GM23338 (cell line): Measurements from ENCODE around the gene EID2B. TPM values are rescaled to one million over a fixed set of nuclear protein-coding genes. Genes with fewer than 3 reads are reported as not detected.

Source experiments
- ATAC-seq: fragments of 200-7000 bp; cut with Tn5 transposase; 3 replicates; pipeline ENCODE4 v1.9.1; 2020
- DNase-seq: peaks from one replicate; pipeline ENCODE4 v3.0.0-alpha.2; 2015; ENCODE audit warnings: low spot score
- H2AFZ ChIP-seq: fragments of 200-600 bp; sonication (generic); 2 replicates; pipeline ENCODE4 v1.8.0; 2016; ENCODE audit warnings: antibody characterized with exemption, mild to moderate bottlenecking, moderate library complexity
- H3F3A ChIP-seq: fragments of 200-600 bp; sonication (generic); replicated peaks from 2 replicates; pipeline ENCODE4 v1.8.0; 2017; ENCODE audit warnings: antibody characterized with exemption, mixed run types, low read depth
- H3K27ac ChIP-seq: fragments of 200-600 bp; sonication (generic); 2 replicates; pipeline ENCODE4 v1.6.1; 2016; ENCODE audit warnings: low read depth
- H3K27me3 ChIP-seq: fragments of 200-600 bp; sonication (generic); 2 replicates; pipeline ENCODE4 v1.8.0; 2016; ENCODE audit warnings: mild to moderate bottlenecking, mixed run types, moderate library complexity; ENCODE audit not compliant: insufficient read depth
- H3K36me3 ChIP-seq: fragments of 200-600 bp; sonication (generic); 2 replicates; pipeline ENCODE4 v1.8.0; 2016; ENCODE audit warnings: mild to moderate bottlenecking; ENCODE audit not compliant: insufficient read depth
- H3K4me1 ChIP-seq: fragments of 200-600 bp; sonication (generic); 2 replicates; pipeline ENCODE4 v1.8.0; 2016; ENCODE audit warnings: mild to moderate bottlenecking, moderate library complexity; ENCODE audit not compliant: insufficient read depth
- H3K4me2 ChIP-seq: fragments of 200-600 bp; sonication (generic); 2 replicates; pipeline ENCODE4 v1.7.1; 2017; ENCODE audit warnings: mixed run types
- H3K4me3 ChIP-seq: fragments of 200-600 bp; sonication (generic); 2 replicates; pipeline ENCODE4 v1.6.1; 2016; ENCODE audit warnings: mixed run types
- H3K79me2 ChIP-seq: fragments of 200-600 bp; sonication (generic); replicated peaks from 2 replicates; pipeline ENCODE4 v1.8.0; 2017; ENCODE audit warnings: mild to moderate bottlenecking; ENCODE audit not compliant: insufficient read depth
- H3K9me2 ChIP-seq: fragments of 200-600 bp; sonication (generic); 2 replicates; pipeline ENCODE4 v1.8.0; 2017; ENCODE audit not compliant: insufficient read depth
- H4K20me1 ChIP-seq: fragments of 200-600 bp; sonication (generic); replicated peaks from 2 replicates; pipeline ENCODE4 v1.8.0; 2017; ENCODE audit warnings: mild to moderate bottlenecking; ENCODE audit not compliant: insufficient read depth
- H3K27ac Mint-ChIP-seq: 2 replicates; pipeline ENCODE4 v1.8.0; 2020; ENCODE audit warnings: inconsistent platforms, mild to moderate bottlenecking, moderate library complexity, mixed read lengths
- H3K27me3 Mint-ChIP-seq: 3 replicates; pipeline ENCODE4 v1.8.0; 2022; ENCODE audit warnings: low read depth, mild to moderate bottlenecking, moderate library complexity, mixed read lengths, inconsistent platforms; ENCODE audit not compliant: insufficient read depth, poor library complexity
- H3K36me3 Mint-ChIP-seq: 3 replicates; pipeline ENCODE4 v1.8.0; 2021; ENCODE audit warnings: low read depth, mild to moderate bottlenecking, inconsistent platforms, moderate library complexity, mixed read lengths
- H3K4me1 Mint-ChIP-seq: 3 replicates; pipeline ENCODE4 v1.8.0; 2020; ENCODE audit warnings: mild to moderate bottlenecking, inconsistent platforms, mixed read lengths
- H3K4me3 Mint-ChIP-seq: 3 replicates; pipeline ENCODE4 v1.8.0; 2021; ENCODE audit warnings: moderate library complexity, mild to moderate bottlenecking, inconsistent platforms, mixed read lengths
- H3K9me3 Mint-ChIP-seq: 3 replicates; pipeline ENCODE4 v1.8.0; 2020; ENCODE audit warnings: moderate library complexity, mild to moderate bottlenecking, inconsistent platforms, mixed read lengths
- NANOG ChIP-seq: IDR thresholded peaks from 2 replicates; pipeline ENCODE4 v1.6.1; 2016; ENCODE audit warnings: antibody characterized with exemption, borderline replicate concordance
- ZNF114 ChIP-seq: fragments of 250-450 bp; sonication (Bioruptor Pico); IDR thresholded peaks from 2 replicates; pipeline ENCODE4 v1.5.0; 2020; ENCODE audit warnings: mild to moderate bottlenecking, moderate library complexity
- polyA plus RNA-seq: library from polyadenylated mRNA; unstranded; fragments of >200 nt; fragmentation: Nextera tagmentation; extraction: Ambion mirVana; gene quantifications from 2 replicates; pipeline ENCODE4 v1.2.1, GENCODE V29; 2016
- total RNA-seq: library from RNA; depleted of rRNA; stranded (reverse); fragments of >200 nt; shearing (Covaris generic); gene quantifications from 2 replicates; pipeline ENCODE4 v1.2.3, GENCODE V29; 2014
- TF ChIP-seq, protein P1 (sequence below): IDR thresholded peaks from one replicate; pipeline ENCODE4 v1.6.1; 2018; ENCODE audit warnings: antibody characterized with exemption; ENCODE audit not compliant: unreplicated experiment
- TF ChIP-seq, protein P2 (sequence below), 2 experiments: fragments of 200-600 bp in 1 of 2; sonication (generic) in 1 of 2; conservative IDR thresholded peaks; 2 replicates each; pipeline versions ENCODE4 v1.5.1 to v1.6.1; 2016 to 2017; ENCODE audit warnings: antibody characterized with exemption in 2 of 2, low read depth in 2 of 2, mild to moderate bottlenecking in 2 of 2, moderate library complexity in 1 of 2
- TF ChIP-seq, protein P3 (sequence below): IDR thresholded peaks from 2 replicates; pipeline ENCODE4 v1.6.1; 2016; ENCODE audit warnings: antibody characterized with exemption

Gene EID2B
- total and polyA plus RNA-seq, 2 experiments from 2014 or later: 2.5 to 4.6 TPM

DNA sequence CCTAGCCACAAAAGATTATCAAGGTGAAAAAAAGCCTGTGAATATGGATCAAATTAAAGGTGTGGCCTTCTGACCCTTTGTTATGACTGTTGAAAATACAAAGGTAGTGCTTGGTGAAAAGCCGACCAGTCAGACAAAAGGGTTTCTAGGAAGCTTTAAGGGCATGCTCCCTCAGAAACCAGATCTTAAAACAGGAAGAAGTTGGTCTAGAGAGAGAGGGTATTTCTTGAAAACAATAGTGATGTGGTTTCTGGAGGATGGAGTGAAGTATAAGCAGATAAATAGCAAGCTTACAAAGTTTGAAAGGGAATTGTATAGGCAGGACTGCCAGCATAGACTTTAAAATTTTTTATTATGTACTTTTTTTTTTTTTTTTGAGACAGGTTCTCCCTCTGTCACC lies 12.3 kb upstream of the EID2B start (continued):
- TF ChIP-seq, protein P1, sequence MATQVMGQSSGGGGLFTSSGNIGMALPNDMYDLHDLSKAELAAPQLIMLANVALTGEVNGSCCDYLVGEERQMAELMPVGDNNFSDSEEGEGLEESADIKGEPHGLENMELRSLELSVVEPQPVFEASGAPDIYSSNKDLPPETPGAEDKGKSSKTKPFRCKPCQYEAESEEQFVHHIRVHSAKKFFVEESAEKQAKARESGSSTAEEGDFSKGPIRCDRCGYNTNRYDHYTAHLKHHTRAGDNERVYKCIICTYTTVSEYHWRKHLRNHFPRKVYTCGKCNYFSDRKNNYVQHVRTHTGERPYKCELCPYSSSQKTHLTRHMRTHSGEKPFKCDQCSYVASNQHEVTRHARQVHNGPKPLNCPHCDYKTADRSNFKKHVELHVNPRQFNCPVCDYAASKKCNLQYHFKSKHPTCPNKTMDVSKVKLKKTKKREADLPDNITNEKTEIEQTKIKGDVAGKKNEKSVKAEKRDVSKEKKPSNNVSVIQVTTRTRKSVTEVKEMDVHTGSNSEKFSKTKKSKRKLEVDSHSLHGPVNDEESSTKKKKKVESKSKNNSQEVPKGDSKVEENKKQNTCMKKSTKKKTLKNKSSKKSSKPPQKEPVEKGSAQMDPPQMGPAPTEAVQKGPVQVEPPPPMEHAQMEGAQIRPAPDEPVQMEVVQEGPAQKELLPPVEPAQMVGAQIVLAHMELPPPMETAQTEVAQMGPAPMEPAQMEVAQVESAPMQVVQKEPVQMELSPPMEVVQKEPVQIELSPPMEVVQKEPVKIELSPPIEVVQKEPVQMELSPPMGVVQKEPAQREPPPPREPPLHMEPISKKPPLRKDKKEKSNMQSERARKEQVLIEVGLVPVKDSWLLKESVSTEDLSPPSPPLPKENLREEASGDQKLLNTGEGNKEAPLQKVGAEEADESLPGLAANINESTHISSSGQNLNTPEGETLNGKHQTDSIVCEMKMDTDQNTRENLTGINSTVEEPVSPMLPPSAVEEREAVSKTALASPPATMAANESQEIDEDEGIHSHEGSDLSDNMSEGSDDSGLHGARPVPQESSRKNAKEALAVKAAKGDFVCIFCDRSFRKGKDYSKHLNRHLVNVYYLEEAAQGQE: no peak
- TF ChIP-seq, protein P2, sequence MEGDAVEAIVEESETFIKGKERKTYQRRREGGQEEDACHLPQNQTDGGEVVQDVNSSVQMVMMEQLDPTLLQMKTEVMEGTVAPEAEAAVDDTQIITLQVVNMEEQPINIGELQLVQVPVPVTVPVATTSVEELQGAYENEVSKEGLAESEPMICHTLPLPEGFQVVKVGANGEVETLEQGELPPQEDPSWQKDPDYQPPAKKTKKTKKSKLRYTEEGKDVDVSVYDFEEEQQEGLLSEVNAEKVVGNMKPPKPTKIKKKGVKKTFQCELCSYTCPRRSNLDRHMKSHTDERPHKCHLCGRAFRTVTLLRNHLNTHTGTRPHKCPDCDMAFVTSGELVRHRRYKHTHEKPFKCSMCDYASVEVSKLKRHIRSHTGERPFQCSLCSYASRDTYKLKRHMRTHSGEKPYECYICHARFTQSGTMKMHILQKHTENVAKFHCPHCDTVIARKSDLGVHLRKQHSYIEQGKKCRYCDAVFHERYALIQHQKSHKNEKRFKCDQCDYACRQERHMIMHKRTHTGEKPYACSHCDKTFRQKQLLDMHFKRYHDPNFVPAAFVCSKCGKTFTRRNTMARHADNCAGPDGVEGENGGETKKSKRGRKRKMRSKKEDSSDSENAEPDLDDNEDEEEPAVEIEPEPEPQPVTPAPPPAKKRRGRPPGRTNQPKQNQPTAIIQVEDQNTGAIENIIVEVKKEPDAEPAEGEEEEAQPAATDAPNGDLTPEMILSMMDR (conservative IDR thresholded peaks at IDR 0.05; ENCODE audit: low read depth in 2 of 2): no peak
- TF ChIP-seq NANOG: no peak
- TF ChIP-seq, protein P3, sequence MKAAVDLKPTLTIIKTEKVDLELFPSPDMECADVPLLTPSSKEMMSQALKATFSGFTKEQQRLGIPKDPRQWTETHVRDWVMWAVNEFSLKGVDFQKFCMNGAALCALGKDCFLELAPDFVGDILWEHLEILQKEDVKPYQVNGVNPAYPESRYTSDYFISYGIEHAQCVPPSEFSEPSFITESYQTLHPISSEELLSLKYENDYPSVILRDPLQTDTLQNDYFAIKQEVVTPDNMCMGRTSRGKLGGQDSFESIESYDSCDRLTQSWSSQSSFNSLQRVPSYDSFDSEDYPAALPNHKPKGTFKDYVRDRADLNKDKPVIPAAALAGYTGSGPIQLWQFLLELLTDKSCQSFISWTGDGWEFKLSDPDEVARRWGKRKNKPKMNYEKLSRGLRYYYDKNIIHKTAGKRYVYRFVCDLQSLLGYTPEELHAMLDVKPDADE: no peak

DNA sequence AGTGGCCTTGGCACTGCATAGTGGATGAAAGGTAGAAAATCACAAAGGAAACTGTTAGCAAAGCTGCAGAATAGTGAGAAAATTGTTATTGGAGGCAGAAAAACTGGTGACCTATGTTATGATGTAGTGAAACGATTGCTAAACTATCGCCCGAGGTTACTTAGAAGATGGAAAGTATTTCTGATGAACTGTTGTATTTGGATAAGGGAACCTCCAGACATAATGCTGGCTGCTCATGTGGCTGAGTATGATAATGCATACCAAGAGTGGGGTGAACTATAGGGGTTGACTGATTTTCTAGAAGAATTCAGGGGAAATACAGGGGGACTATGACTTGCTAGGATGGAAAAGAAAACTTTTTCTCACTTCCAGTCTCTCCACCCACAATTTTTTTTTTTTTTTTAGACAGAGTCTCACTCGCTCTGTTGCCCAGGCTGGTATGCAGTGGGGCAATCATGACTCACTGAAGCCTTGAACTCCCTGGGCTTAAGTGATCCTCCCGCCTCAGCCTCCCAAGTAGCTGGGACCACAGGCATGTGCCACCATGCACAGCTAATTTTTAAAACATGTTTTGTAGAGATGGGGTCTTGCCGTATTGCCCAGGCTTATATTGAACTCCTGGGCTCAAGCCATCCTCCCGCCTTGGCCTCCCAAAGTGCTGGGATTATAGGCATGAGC lies 11.7 kb upstream of the EID2B start:
- Histone ChIP-seq H2AFZ (peak overlapping the region; percentile 28; the same call in 1 of the 2 replicates), H3K27me3 (no peaks in the 10 kb centered on the region), H3K4me2 (no peak overlapping the region), H4K20me1 (no peaks in the 10 kb centered on the region), H3F3A (no peaks in the 10 kb centered on the region), H3K79me2 (no peaks in the 10 kb centered on the region), H3K36me3 (no peaks in the 10 kb centered on the region), H3K4me1 (peaks cover 4% of the 10 kb centered on the region), H3K9me2 (no peaks in the 10 kb centered on the region), H3K4me3 (no peak overlapping the region), H3K27ac (no peak overlapping the region)
- ATAC-seq (no peak), DNase-seq (no peak)
- peaks cover 15% of the 10 kb centered on the region for H3K4me1 Mint-ChIP-seq
- H3K9me3 Mint-ChIP-seq: no peaks in the 10 kb centered on the region
- H3K27me3 Mint-ChIP-seq: peaks cover 14% of the 10 kb centered on the region
- no peak for TF ChIP-seq ZNF114 (CRISPR knock-in tag)
- TF ChIP-seq, protein P3: no peak
- no peak overlapping the region for H3K4me3 Mint-ChIP-seq
- no peaks in the 10 kb centered on the region; the same call in 2 of the 3 replicates for H3K36me3 Mint-ChIP-seq
- no peak overlapping the region for H3K27ac Mint-ChIP-seq
